GM21528 (cell line): Measurements from ENCODE around the gene NPPC.
"Not testable (repeated sequence)": the region's sequence is repeated elsewhere in the genome, so short reads cannot be mapped to it uniquely, and the experiment has no call there.

ENCODE experiments used
- ATAC-seq: cut with Tn5 transposase; IDR thresholded peaks from one replicate; pipeline ENCODE4 v1.9.1; 2021; ENCODE audit warnings: mild to moderate bottlenecking, moderate library complexity; ENCODE audit not compliant: unreplicated experiment, low FRiP score

Gene NPPC

DNA sequence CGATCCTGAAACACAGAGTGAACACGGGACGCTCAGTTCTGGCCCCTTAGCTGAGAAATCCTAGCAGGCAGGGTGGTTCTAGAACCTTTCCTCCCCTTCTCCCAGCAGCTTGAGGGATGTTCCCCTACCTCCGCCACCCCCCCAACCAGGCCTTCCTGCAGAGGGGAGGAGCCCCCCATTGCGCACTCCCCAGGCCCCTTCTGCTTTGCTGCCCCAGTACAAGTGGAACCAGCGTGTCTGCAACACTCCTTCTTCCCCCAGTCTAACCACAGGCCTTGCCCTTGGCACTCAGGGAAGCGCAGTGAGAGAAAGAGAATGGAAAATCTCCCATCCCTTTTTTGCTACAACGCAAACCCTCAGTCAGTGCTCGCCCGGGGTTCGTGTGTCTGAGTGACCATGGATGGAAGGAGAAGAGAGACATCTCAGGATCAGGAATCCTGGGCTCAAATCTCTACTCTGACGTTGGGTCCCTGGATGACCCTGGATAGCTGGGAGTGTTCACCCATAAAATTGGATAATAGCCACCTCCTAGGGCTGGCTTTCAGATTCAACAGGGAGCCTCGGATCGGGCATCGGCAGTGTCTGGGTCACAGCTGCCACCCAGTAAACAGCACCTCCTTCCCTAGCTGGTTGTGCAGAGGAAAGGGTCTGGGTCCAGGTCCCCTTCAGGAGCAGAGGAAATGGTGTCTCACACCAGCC lies 3.7 kb downstream of the NPPC start:
- no peak for ATAC-seq

DNA sequence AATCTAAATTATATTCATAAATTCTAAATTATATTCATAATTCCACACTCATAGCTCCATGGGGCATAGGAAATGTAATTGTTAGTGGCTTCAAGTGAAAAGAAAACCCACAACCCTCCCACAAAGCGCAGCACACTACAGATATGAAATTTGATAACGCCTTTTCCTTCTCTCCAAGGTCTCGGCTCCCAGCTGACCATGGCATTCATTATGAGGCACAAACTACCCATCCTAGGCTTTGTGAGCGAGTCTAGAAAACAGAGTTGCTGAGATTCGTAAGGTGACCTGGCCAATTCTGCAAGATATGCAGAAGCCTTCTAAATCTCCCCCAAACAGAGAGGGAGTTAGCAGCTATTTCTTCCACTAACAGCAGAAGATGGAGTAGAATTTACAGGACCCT lies 5.4 kb downstream of the NPPC start:
- no peak for ATAC-seq

DNA sequence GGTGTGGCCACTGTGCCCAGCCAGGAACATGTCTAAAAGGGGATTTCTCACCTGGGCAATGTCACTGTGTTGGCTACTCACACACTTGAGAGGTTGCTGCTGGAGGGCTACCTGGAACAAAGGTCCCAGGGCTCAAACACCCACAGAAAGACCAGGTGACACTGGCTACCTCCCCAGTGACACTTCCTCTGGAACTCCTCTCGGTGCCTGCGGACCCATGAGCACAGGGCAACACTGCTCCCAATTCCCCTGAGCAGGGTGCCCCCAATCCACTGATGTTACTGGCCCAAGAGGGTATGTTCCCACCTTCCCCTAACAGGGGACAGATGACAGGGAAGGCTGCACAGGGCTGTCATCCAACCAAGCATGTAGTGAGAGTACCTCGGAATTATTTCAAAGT lies 5.8 kb downstream of the NPPC start:
- ATAC-seq, result no peak

DNA sequence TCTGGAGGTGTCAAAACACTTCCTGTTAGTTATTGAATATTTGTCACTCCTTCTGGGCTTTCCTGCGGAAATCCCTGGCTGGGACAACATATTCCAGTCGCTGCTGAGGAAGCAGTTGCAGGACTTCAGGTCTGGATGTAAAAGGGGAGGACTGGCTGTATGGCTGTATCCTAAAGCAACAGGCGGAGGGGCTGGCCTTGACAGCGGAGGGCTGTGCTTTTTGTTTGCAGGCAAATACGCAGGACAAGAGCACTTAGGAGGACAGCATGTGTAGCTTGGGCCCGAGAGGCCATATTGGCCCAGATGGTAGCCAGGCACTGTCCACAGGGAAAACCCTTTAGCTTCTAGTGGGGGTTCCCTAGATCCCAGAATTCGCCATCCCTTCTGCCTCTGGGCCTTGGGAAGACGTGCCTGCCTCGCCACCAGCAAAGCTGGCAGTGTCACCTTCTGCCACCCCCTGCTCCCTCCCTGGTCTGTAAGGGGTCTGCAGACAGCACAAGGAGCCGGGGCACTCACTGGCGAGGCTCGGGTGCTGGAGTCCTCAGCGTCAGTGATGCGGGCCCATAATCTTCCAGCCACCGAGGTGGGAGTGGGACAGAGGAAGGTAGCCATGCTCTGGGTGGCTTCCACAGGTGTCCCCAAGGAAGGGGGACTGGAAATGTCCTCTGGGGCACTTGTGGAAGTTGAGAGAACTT lies 6.7 kb downstream of the NPPC start:
- ATAC-seq, result no peak

DNA sequence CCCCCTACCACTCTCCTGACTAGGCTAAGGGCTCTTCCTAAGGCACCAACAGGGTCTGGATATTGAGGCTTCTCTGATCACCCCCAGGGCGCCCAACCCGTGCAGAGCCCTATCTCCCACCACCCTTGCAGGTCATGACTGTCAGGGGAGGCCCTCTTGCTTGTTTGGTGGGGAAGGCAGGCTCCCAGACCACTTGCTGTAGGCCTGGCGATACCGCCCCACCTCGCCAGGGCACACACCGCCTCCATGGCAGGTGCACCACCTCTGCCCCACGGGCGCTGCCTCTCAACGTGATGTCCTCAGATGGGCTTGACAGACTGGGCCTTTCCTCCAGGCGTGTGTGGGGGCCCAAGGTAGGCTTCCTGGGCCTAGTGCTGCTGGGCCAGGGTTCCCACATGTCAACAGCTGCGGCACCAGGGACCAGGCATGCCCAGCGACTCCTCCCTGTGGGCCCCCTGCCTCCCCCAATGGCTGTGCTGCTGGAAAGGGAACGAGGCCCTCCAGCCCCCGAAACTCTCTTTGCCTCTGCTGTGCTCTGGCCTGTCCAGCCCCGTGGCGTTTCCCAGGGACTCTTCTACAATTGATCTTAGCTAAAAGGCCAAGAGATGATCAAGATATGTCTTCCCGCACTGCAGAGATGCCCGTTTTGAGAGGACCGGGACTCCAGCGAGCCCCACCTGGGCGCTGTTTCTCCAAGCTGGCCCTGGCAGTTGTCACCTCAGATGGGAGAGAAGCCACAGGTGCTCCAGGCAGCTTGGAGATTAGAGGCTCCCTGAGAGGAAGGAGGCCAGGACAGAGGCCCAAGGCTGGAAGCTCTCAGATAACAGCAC lies 7.5 kb downstream of the NPPC start:
- ATAC-seq, result no peak

GRCh38 chr2:231917280-231918066 lies 8.7 kb downstream of the NPPC start:
- no peak for ATAC-seq

DNA sequence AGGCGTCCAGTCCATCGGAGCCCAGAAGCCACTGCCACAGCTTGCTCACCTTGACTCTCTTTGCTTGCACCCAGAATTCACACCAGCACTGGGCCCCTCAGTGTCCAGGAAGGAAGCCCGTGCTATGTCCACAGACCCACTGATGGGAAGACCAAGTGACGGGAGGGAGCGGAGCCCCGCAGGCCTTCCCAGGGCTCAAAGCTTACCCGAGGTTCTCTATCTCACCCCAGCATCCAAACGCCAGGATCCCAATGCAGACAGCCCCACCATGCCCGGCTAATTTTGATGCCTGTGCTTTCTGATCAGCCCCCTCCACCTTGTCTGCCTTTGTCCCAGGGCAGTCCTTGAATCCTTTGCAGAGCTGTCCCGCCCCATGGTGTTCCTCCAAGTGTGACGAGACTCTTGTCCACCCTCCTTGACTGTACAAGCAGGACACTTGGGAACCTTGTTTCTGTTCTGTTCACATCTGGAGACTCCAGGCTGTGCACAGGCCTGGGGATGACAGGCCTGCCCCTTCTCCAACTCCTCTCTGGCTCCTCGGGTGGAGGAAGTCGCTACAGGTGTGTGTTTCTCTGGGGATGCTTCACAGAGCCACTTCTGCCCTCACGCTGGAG lies 12.0 kb downstream of the NPPC start:
- ATAC-seq, result no peak

GRCh38 chr2:231911381-231911780 lies 14.8 kb downstream of the NPPC start:
- ATAC-seq, result no peak

DNA sequence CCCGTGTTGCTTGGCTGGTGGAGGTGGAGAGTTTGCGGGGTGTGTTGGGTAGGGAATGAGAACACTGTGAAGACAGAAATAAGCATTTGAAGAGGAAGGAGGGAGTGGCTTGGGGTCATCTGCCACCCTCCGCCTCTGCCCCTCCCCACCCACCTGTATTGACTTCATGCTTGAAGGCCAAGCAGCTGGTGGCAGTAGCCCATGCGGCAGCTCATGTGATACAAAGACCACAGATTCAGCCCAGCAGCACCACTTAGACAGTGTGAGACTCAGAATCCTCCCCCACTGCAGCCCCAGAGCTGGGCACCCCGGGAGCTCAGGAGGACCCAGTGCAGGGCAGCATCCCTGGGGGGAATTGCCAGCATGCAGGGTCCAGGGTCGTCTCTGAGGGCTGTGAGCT lies 15.4 kb downstream of the NPPC start:
- no peak for ATAC-seq

DNA sequence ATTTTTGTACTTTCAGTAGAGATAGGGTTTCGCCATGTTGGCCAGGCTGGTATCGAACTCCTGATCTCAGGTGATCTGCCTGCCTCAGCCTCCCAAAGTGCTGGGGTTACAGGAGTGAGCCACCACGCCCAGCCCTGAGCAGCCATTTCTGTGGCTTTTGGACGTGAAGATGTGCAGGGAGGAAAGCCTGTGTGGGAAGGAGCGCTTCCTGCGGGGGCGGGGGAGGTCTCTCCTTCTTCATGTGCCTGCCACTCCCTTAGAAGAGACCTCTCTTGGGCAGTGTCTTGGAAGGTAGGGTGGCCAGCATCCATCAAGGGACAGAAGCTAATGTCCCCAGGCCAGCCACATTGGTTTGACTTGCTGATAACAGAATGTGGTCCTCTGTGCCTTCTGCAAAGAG lies 16.0 kb downstream of the NPPC start:
- ATAC-seq, result not testable (repeated sequence)

- ATAC-seq, result no peak
Measured at GRCh38 chr2:231909631-231910030, 16.6 kb downstream of the NPPC start.

- no peak for ATAC-seq
Measured at GRCh38 chr2:231908584-231908983, 17.6 kb downstream of the NPPC start.

DNA sequence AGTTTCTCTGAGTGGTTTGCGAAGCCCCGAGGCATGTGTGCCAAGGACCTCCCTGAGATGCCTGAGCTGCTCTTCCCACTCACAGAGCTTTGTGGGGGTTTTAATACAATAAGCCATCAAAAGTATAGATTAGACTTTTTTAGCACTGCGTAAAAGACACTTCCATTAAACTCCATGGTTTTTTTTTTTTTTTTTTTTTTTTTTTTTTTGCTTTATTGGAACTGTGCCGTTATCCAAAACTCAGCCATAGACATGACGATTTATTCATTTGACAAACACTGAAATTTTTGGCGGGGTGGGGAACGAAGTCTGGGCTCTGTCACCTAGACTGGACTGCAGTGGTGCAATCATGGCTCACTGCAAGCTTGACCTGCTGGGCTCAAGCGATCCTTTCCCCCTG lies 18.4 kb downstream of the NPPC start:
- ATAC-seq, result no peak

DNA sequence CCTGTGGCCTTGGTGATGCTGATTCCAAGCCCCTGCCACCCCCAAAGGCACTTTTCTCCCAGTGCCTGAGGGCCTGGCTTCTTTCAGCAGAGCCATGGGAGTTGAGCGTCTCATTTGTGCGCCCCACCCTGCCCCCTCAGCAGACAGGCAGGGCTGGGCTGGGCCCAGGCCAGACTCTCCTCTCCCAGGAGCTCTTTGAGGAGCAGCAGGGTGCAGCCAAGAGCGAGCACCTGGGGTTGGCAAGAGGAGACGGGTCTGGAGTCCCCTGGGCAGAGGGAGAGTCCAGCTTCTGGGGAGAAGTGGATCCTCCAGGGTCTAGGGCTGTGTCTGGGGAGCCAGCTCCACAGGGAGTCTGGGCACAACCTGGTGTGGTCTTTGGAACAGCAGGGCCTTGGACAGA lies 21.2 kb downstream of the NPPC start:
- no peak for ATAC-seq

- ATAC-seq, result no peak
Measured at GRCh38 chr2:231904161-231904611, 22.0 kb downstream of the NPPC start.

DNA sequence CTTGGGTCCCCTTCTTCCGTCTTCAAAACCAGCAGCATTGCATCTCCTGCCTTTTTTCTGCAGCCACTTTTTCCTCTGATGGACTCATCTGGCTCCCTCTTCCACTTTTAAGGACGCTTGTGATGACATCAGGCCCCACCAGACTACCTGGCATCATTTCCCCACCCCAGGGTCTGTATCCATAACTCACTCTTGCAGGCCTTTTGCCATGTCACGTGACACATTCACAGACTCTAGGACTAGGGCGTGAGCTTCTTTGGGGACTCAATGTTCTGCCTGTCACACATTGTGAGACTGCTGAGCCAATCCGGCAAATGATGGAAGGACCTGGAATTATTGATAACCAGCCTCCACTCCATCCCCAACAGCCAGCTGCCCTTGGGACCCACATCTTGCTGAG lies 23.6 kb downstream of the NPPC start:
- no peak for ATAC-seq

DNA sequence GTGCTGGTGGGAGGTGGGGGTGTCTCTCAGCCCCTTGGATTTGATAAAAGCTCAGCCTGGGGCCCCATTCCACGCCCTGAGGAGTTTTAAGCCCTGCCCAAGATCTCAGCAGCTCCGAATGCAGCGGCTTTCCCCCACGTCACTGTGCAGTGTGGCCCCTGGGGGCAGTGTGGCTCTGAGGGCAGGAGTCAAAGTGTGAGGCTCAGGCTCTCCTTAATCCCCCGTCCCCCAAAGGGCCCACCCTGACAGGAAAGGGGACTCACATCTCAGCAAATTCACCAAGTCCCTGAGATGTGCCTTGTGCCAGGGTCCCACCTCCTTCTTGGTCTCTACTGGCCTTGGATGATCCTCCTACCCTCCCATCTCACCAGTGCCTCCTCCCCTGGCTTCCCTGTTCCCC lies 25.2 kb downstream of the NPPC start:
- no peak for ATAC-seq

DNA sequence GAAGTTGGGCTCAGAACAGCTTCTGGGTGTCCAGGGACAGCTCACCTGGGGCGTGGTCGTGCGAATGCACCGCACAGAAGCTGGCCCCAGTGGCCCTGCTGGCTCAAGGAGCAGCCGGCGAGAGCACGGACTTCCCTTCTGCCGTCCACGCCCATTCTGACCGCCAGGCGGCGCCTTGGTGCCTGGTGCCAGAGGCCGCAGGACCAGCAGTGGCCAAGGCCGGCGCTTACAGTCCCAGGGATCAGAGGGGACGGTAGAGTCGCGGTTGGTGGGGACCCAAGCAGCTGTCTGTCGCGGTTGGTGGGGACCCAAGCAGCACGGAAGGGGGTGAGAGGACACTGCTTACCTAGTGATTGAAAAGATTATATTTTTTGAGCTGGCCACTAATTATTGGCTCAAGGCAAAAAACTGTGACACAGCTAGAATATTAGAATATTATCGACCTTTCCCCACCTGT lies 25.7 kb downstream of the NPPC start:
- ATAC-seq, result no peak

DNA sequence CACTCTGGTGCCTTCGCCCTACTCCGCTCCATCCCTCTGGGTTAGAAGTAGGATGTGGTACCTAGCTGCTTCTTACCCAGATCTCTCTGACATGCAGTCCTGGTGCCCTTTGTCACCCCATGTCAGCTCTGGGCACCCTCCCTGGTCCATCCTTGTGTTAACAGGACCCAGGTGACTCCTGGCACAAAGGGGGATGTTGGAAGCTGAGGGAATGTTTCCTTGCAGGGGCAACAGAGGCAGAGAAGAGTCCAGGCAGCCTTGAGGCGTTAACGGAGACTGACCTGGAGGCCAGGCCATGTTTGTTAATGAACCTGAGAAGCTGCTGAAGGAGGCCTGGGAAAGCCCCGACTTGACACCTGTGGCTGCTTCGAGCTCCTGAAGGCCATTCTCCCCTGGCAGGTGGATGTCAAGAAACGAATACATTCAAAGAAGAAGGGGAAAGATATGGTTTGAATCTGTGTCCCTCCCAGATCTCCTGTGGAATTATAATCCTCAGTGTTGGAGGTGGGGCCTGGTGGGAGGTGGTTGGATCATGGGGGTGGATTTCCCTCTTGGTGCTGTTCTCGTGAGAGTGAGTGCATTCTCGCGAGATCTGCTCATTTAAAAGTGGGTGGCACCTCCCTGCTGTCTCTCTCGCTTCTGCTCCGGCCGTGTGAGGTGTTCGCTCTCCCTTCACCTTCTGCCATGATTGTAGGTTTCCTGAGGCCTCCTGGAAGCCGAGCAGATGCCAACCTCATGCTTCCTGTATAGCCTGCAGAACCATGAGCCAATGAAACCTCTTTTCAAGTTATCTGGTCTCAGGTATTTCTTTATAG lies 31.4 kb downstream of the NPPC start:
- no peak for ATAC-seq
